Measurements from ENCODE around the gene TPD52L2.

- TF ChIP-seq CTCF (conservative IDR thresholded peaks at IDR 0.05; ENCODE audit: low read length): no peak
- TF ChIP-seq EZH2phosphoT487 (IDR thresholded peaks at IDR 0.05; ENCODE audit: borderline replicate concordance): no peak
These were observed 72.5 kb downstream of the TPD52L2 start for GRCh38 chr20:63937596-63937995.

Data from Loucy (cell line).